Measurements from ENCODE around the gene MGAT5. TPM values are rescaled to one million over a fixed set of nuclear protein-coding genes. Genes with fewer than 3 reads are reported as not detected.

Gene MGAT5
- total RNA-seq, 1 experiment from 2014 or later, result 34.0 TPM

- H3K79me2 ChIP-seq (ENCODE audit: insufficient read depth, low read length), result no peaks in the 10 kb centered on the region
- intact Hi-C loops (cut with micrococcal nuclease), result no loop called here
- no peak for TF ChIP-seq SRF (IDR thresholded peaks at IDR 0.05; ENCODE audit: low read depth)
- TF ChIP-seq ELF1 (IDR thresholded peaks at IDR 0.05; ENCODE audit: borderline replicate concordance, low read depth), result no peak
- TF ChIP-seq YY1 (IDR thresholded peaks at IDR 0.05; ENCODE audit: extremely low read depth, insufficient replicate concordance, low read depth, low read length), result no peak
- no peak for TF ChIP-seq ZFX (IDR thresholded peaks at IDR 0.05)
- TF ChIP-seq RAD21 (IDR thresholded peaks at IDR 0.05; ENCODE audit: low read depth), result no peak
- no peak for TF ChIP-seq CBX3 (IDR thresholded peaks at IDR 0.05; ENCODE audit: low read depth)
- TF ChIP-seq POLR2AphosphoS5 (IDR thresholded peaks at IDR 0.05; ENCODE audit: low read depth, low read length), result no peak
- TF ChIP-seq SP1 (IDR thresholded peaks at IDR 0.05; ENCODE audit: low read depth), result no peak
- ATAC-seq (no peak), DNase-seq (ENCODE audit: low read depth, low spot score) (no peak)
- no peaks in the 10 kb centered on the region for H3K27me3 ChIP-seq (ENCODE audit: insufficient read depth, low read length)
- peaks cover 0 to 5% of the 10 kb centered on the region in 2 experiments; a peak in 1 of 4 replicates for H3K4me1 ChIP-seq (ENCODE audit: control insufficient read depth in 1 of 2, insufficient read depth in 2 of 2, low read length in 2 of 2)
- no peaks in the 10 kb centered on the region for H3K36me3 ChIP-seq (ENCODE audit: control insufficient read depth in 1 of 2, insufficient read depth in 2 of 2, low read length in 2 of 2)
- POLR2A ChIA-PET, result no interaction called here
- RAD21 ChIA-PET (ENCODE audit: low non-redundant PET in 1 of 2, low total read pairs in 2 of 2, uncharacterized antibody in 2 of 2, unreplicated experiment in 2 of 2), result no interaction called here
- H3K9me3 ChIP-seq (ENCODE audit: control insufficient read depth in 1 of 2, insufficient read depth in 1 of 2, low read depth in 1 of 2, low read length in 2 of 2), result no peaks in the 10 kb centered on the region
- H3K27ac ChIP-seq (ENCODE audit: low read depth, low read length), result no peak overlapping the region
- CTCF ChIA-PET, result no interaction called here
- BruUV-seq (replicated peaks), result no TSS peak
- no peaks in the 10 kb centered on the region for H3K9me2 ChIP-seq (ENCODE audit: insufficient read depth)
- H4K20me1 ChIP-seq (ENCODE audit: insufficient read depth), result no peaks in the 10 kb centered on the region; the same call in 1 of the 2 replicates
- H3K9ac ChIP-seq (ENCODE audit: low read length), result no peak overlapping the region
- no peak overlapping the region for H3K4me3 ChIP-seq (replicated peaks in 1 of 2; ENCODE audit: low read depth in 1 of 2, low read length in 2 of 2)
- no peak overlapping the region for H3K4me2 ChIP-seq (ENCODE audit: low read length)
- no peak overlapping the region for H2AFZ ChIP-seq (ENCODE audit: low read depth, low read length, poor library complexity, severe bottlenecking)
Measured at GRCh38 chr2:134275058-134275862, 21.4 kb downstream of the MGAT5 start.

- DNase-seq (ENCODE audit: low read depth, low spot score) (no peak), ATAC-seq (no peak)
- H4K20me1 ChIP-seq (ENCODE audit: insufficient read depth), result no peaks in the 10 kb centered on the region; the same call in 1 of the 2 replicates
- H3K9me2 ChIP-seq (ENCODE audit: insufficient read depth), result no peaks in the 10 kb centered on the region
- H3K4me2 ChIP-seq (ENCODE audit: low read length), result no peak overlapping the region
- peaks cover 0 to 5% of the 10 kb centered on the region in 2 experiments; a peak in 1 of 4 replicates for H3K4me1 ChIP-seq (ENCODE audit: control insufficient read depth in 1 of 2, insufficient read depth in 2 of 2, low read length in 2 of 2)
- ChIA-PET POLR2A (no interaction called here), RAD21 (ENCODE audit: low non-redundant PET in 1 of 2, low total read pairs in 2 of 2, uncharacterized antibody in 2 of 2, unreplicated experiment in 2 of 2) (no interaction called here), CTCF (no interaction called here)
- no peaks in the 10 kb centered on the region for H3K79me2 ChIP-seq (ENCODE audit: insufficient read depth, low read length)
- no peaks in the 10 kb centered on the region for H3K27me3 ChIP-seq (ENCODE audit: insufficient read depth, low read length)
- TF ChIP-seq POLR2A (IDR thresholded peaks at IDR 0.05; ENCODE audit: borderline replicate concordance, extremely low read depth, insufficient read depth, insufficient read length) (no peak), EZH2 (IDR thresholded peaks at IDR 0.05) (no peak), ZBTB33 (IDR thresholded peaks at IDR 0.05; ENCODE audit: extremely low read depth, insufficient replicate concordance, low read length) (no peak), TCF7L2 (IDR thresholded peaks at IDR 0.05; ENCODE audit: borderline replicate concordance, extremely low read depth, insufficient read depth, insufficient read length) (no peak), EZH2phosphoT487 (IDR thresholded peaks at IDR 0.05; ENCODE audit: borderline replicate concordance) (no peak), SP1 (IDR thresholded peaks at IDR 0.05; ENCODE audit: low read depth) (no peak), POLR2AphosphoS5 (IDR thresholded peaks at IDR 0.05; ENCODE audit: low read depth, low read length) (no peak)
- H2AFZ ChIP-seq (ENCODE audit: low read depth, low read length, poor library complexity, severe bottlenecking), result no peak overlapping the region
- no peaks in the 10 kb centered on the region for H3K36me3 ChIP-seq (ENCODE audit: control insufficient read depth in 1 of 2, insufficient read depth in 2 of 2, low read length in 2 of 2)
- no peak overlapping the region for H3K9ac ChIP-seq (ENCODE audit: low read length)
- no peaks in the 10 kb centered on the region for H3K9me3 ChIP-seq (ENCODE audit: control insufficient read depth in 1 of 2, insufficient read depth in 1 of 2, low read depth in 1 of 2, low read length in 2 of 2)
- intact Hi-C loops (cut with micrococcal nuclease), result no loop called here
- H3K4me3 ChIP-seq (replicated peaks in 1 of 2; ENCODE audit: low read depth in 1 of 2, low read length in 2 of 2), result no peak overlapping the region
- no TSS peak for BruUV-seq (replicated peaks)
- no peak overlapping the region for H3K27ac ChIP-seq (ENCODE audit: low read depth, low read length)
Measured at GRCh38 chr2:134276381-134277172, 22.7 kb downstream of the MGAT5 start.

Data from HCT116 (cell line).